GM12873 (cell line): ENCODE results near the gene GALNT18.

Source experiments
- CTCF ChIP-seq: IDR thresholded peaks from 2 replicates; pipeline ENCODE4 v1.5.1; 2012; ENCODE audit warnings: low read depth, mild to moderate bottlenecking, moderate library complexity, low read length, control low read depth; ENCODE audit not compliant: insufficient read depth; ENCODE audit errors: missing control alignments

The GALNT18 gene

DNA sequence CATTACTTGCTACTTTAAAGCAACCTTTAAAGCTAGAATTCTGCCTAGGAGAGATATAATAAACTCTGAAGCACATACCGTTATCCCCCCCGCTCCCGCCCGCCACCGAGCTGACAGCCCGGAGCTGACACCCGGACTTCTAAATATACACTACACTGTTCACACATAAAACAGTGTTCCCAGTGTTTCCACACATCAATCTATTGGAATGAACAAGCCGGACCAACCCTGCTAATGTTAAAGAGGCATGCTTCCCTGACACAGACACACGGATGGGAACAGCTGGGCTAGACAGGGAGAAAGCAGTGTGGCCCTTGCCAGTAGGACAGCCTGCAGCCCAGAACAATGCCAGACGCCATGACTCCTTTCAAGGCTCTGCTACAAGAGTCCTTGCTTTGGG, 160.3 kb downstream of the GALNT18 start:
- TF ChIP-seq CTCF, result no peak

DNA sequence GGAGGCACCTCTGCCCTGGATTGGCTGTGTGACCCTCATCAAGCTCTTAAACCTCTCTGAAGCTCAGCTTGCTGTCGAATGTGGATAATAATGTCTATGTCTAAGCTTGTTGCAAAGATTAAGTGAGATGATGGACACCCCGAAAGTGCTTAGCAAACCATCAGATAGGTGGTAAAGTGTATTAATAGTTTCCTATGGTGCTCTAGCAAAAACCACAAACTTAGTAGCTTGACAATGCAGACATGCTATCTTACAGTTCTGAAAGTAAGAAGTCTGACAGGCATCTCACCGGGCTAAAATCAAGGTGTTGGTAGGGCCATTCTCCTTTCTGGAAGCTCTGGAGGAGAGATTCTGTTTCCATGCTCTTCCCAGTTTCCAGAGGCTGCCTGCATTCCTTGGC, 162.2 kb downstream of the GALNT18 start:
- no peak for TF ChIP-seq CTCF

- TF ChIP-seq CTCF, result no peak
These were observed 163.3 kb downstream of the GALNT18 start for GRCh38 chr11:11458485-11458884.

- TF ChIP-seq CTCF, result no peak
These were observed 163.8 kb downstream of the GALNT18 start for GRCh38 chr11:11458001-11458400.

DNA sequence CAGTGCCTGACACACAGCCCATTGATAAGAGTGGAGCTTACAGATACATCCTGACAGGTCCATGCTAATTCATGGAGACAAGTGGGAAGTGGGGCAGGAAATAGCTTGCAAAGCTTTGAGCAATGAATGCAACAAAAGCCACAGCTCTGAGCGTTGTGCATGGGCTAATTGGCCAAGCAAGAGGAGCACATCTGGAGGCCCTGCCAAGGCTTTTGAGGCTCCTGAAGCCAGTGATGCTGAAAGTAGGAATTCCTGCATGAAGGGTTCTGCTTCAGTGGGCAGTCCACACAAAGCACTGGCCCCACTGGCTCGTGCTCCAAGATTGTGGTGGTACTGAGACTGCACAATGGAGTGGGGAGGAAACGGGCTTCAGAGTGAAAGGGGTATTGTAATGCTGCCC, 164.9 kb downstream of the GALNT18 start:
- no peak for TF ChIP-seq CTCF

DNA sequence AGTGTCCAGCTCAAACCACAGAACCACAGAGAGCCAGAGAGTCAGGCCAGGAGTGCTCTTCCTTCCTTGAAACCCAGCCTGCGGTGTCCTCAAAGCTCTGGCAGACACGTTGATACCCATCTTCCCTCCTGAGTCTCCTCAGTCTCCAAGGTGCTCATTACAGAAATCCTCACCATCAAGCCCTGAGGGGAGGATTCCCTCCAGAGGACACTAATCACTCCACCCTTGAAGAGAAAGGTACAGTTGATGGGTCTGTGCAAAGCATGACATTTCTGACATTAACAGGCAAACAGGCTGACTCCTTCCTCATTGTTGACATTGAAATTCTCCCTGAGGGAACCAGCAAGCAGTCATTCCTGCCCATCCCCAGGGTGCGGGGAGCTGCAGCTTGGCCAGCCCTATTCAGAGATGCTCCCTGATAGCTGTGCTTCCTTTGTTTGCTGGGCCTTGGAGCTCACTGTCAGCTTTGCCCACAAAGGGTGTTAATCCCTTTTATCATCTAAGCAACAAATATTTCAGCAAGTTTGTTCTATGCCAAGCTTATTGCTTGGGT, 167.1 kb downstream of the GALNT18 start:
- TF ChIP-seq CTCF, result no peak

- TF ChIP-seq CTCF, result peak; percentile 20
These were observed 170.3 kb downstream of the GALNT18 start for GRCh38 chr11:11451501-11452005.
